GM18517 (cell line): Measurements from ENCODE around the gene ATG14.
"Not testable (repeated sequence)": the region's sequence is repeated elsewhere in the genome, so short reads cannot be mapped to it uniquely, and the experiment has no call there.

Source experiments
- ATAC-seq: cut with Tn5 transposase; IDR thresholded peaks from one replicate; pipeline ENCODE4 v1.9.1; 2021; ENCODE audit warnings: mild to moderate bottlenecking, moderate library complexity; ENCODE audit not compliant: unreplicated experiment

The ATG14 gene

DNA sequence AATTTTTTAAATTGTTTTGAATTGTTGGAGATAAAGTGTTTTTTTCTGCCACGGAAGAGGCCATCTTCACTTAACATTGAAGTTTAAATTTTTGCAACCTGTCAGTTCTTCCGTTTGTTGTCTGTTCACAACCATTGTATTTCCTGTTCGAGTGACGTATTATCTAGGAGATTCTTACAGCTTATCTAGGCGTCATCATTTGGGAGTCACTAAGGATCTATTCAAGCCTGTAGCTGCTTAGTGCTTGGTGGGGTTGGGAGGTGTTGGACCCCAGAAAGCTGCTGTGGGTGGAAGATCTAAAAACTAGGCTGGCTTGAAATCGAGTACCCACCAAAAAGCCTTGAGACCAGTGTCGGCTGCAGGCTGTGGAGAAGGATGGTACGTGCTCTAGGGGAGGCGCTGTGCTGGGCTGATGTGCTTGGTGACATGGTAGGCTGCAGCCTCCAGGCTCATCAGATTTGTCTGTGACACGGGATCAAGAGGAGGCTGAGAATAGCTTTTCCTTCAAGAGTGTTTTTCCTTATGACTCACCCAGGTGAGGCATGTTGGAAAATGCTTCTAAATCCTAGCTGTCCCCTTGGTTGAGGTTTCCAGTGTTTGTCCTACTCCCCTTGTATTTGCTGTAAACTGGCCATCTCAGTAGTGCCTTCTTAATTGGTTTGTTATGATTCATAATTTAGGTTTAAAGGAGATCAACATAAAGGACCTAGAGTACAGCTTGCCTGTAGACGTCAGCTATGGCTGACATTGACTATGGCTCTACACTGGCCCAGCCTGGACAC lies 57.8 kb downstream of the ATG14 start:
- ATAC-seq: no peak

- no peak for ATAC-seq
Measured at GRCh38 chr14:55352201-55352600, 59.4 kb downstream of the ATG14 start.

DNA sequence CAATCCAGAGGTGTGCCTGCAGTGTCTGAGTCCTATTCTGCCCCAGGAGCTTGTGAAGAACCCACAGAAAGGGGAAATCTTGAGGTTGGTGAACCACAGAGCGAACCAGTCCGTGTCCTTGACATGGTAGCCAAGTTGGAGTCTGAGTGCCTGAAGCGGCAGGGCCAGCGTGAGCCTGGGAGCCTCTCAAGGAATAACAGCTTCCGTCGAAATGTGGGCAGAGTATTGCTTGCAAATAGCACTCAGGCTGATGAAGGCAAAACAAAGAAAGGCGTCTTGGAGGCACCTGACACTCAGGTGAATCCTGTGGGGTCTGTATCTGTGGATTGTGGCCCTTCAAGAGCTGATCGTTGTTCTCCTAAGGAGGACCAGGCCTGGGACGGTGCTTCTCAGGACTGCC lies 60.5 kb downstream of the ATG14 start:
- no peak for ATAC-seq

DNA sequence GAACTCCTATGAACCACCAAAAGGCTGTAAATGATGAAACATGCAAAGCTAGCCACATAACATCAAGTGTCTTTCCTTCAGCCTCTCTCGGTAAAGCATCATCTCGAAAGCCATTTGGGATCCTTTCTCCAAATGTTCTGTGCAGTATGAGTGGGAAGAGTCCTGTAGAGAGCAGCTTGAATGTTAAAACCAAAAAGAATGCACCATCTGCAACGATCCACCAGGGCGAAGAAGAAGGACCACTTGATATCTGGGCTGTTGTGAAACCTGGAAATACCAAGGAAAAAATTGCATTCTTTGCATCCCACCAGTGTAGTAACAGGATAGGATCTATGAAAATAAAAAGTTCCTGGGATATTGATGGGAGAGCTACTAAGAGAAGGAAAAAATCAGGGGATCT lies 61.2 kb downstream of the ATG14 start:
- ATAC-seq: no peak

DNA sequence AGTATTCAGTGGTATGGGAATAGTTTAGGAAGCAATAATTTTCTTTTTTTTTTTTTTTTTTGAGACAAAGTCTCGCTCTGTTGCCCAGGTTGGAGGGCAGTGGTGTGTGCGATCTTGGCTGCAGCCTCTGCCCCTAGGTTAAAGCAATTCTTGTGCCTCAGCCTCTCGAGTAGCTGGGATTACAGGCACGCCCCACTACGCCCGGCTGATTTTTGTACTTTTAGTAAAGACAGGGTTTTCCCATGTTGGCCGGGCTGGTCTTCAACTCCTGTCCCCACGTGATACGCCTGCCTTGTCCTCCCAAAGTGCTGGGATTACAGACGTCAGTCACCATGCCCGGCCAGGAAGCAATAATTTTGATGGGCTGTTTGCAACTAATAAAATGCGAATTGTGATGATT lies 62.1 kb downstream of the ATG14 start:
- ATAC-seq: no peak

DNA sequence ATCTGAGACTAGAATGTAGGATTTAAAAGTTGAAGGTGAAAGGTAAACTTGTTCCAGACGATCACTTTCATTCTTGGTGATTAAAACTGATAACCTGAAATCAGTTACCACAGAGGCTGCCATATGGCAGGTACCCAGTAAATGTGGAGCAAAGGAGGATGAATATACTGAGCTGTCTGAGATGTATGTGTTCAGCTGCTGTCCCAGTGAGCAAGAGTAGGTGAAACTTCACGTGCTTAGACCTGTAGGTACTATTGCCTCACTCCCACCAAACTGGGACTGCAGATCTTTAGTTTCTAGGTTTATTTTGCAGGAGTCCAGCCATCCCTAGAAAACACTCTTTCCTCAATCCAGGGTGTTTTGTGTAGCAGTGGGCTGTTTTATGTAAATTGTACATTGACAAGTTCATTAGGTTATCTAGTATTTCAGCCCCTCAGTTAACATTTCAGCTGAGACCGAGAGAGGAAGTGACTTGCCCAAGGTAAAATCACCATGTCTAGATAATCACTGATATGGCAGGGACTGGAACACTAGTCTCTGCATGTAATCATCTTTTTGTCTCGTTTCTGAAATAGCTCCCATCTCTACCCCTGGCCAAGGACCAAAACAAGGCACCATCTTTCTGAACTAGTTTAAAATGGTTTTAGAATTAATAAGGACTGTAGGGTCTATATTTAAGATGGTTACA lies 62.7 kb downstream of the ATG14 start:
- no peak for ATAC-seq

GRCh38 chr14:55347748-55348147 lies 63.9 kb downstream of the ATG14 start:
- ATAC-seq: no peak

GRCh38 chr14:55347040-55347439 lies 64.6 kb downstream of the ATG14 start:
- no peak for ATAC-seq

GRCh38 chr14:55344582-55345163 lies 67.0 kb downstream of the ATG14 start:
- not testable (repeated sequence) for ATAC-seq

GRCh38 chr14:55341781-55342180 lies 69.8 kb downstream of the ATG14 start:
- ATAC-seq: no peak

DNA sequence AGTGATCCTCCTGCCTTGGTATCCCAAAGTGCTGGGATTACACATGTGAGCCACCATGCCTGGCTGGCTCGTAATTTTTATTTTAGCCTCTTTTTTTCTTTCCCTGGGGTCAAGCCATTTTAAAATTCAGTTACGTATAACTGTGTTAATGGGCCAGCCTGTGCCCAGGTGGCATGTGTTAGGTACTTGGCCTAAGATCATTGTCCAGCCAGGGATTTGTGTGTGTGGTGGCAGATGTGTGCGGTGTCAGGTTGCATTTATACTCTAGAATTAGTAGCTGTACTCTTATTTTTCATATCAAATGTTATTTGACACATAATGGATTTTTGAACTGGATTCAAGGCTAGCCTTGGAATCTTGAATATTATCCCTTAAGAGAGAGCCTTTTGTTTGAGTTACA lies 71.1 kb downstream of the ATG14 start:
- ATAC-seq: no peak

DNA sequence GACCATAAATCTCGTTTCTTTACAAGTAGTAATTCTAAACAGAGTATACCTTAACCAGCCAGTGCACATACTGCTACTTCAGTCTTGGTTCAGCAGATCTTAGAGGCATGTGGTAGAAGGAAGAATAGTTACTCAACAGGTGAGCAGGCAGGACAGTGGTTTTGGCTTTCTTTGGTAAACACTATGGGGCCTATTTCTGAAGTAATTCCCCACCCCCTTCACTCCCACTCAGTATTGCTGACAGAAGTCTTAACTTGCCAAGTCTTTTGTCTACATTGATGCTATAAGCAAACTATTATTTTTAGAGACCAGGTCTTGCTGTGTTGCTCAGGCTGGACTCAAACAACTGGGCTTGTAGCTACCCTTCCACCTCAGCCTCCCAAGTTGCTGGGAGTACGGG lies 71.9 kb downstream of the ATG14 start:
- ATAC-seq: peak; percentile 74

- ATAC-seq: no peak
Measured at GRCh38 chr14:55336691-55337090, 74.9 kb downstream of the ATG14 start.

GRCh38 chr14:55336162-55336561 lies 75.5 kb downstream of the ATG14 start:
- ATAC-seq: no peak

DNA sequence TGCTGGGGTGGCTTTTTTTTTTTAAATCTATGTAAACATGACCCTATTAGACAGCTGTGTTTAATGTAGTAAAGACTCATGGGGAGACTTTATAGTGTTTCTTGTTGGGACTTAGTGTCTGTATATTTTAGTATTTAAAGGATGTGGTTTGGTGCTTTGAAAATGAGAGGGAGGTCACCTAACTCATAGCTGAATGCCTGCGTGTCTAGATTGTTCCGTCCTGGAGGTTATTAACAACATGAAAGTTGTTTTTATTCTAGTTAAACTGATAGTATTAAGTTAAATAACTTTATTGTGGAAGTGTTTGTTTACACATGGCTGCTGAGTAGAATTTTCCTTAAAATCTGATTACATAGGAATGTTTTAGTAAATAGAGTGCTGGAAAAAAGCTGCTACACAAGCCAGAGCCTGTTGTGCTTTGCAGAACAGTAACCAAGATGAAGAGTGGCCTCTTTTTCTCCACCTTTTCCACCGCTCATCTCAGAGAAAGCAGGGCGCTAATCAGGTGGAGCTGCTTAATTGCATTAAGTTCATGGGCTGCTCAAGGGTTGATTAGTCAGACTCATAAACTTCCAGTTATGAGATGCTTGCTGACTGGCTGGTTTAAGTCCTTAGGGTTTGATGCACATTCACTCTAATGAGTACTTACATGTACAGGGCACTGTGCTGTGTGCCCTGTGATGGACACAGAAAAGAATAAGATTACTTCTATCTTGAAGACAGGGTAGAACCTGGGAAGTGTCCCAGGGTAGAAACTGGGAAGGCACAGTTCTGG lies 77.7 kb downstream of the ATG14 start:
- ATAC-seq: no peak

DNA sequence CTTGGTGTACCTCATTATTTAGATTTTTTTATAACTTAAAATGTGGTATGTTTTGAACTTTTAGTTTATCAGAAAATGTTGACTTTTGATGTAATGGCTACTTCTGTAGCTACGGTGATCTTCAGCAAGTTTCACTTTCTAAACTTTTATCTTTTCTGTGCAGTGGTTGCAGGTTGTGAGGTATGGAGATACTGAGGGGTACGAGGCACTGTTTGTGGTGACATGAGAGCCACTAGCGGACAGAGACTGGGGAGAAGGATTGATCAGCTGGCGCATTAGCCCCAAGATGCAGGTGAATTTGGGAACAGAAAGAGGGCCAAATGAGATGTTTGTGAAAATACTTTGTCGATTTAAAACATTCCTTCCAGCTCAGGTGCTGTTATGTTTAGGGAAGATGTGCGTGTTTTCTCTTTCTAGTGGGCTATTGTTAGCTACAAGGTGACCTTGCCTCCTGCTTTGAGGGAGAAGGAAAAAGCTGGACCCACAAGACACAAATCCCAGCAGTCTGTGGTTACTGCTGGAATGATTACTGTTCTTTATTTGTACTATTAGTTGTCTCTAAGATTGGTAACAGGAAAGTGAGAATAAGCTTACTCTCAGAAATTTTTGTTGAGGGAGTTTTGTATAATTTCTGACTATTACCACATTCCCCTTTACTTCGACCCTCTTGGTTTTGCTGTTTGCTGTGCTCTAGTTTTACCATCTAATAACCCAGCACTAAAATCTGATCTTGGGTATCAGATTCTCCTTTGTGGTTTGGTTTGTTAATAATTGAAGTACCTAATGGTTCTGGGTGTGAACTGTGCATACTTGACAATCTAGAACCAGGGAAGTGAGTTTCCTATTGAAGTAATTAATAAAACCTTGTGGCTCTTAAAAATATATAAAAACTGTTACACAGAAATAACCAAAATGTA lies 78.7 kb downstream of the ATG14 start:
- ATAC-seq: no peak

- ATAC-seq: no peak
Measured at GRCh38 chr14:55329999-55330710, 81.5 kb downstream of the ATG14 start.

GRCh38 chr14:55328317-55328716 lies 83.3 kb downstream of the ATG14 start:
- no peak for ATAC-seq

GRCh38 chr14:55327179-55327578 lies 84.5 kb downstream of the ATG14 start:
- peak; percentile 82 for ATAC-seq

DNA sequence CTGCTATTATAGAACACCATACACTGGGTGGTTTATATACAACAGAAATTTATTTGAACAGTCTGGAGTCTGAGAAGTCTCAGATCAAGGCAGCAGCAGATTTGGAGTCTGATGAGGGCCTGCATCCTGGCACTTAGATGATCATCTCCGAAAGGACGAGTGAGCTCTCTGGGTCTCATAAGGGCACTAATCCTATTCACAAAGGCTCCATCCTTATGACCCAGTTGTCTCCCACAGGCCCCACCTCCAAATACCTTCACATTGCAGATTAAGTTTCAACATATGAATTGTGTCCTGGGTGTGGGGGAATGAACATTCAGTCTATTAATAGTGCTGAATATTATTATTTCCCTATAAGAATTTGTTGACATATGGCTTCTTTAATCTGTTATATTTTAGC lies 86.8 kb downstream of the ATG14 start:
- ATAC-seq: no peak
